Measurements from ENCODE around the gene PARD3. TPM values are rescaled to one million over a fixed set of nuclear protein-coding genes. Genes with fewer than 3 reads are reported as not detected.

Gene PARD3
- total and polyA plus RNA-seq, 2 experiments from 2014 or later, result 6.3 to 21.2 TPM

GRCh38 chr10:34838366-34838900, 23.3 kb upstream of the PARD3 start:
- WGBS, 2 experiments (ENCODE audit: low coverage in 1 of 2, low lambda C conversion rate in 2 of 2, missing lambda C conversion rate in 2 of 2), result 66 to 69% methylated on average over 5 of the region's 5 CpGs
- H2AFZ ChIP-seq, result no peak overlapping the region

GRCh38 chr10:34835908-34836508, 20.9 kb upstream of the PARD3 start:
- H3K9me3 ChIP-seq (ENCODE audit: low read depth), result no peaks in the 10 kb centered on the region
- H3K79me2 ChIP-seq (ENCODE audit: insufficient read depth), result no peaks in the 10 kb centered on the region
- in situ Hi-C loops (cut with MboI), result no loop called here
- H3K36me3 ChIP-seq (ENCODE audit: low read depth), result no peaks in the 10 kb centered on the region
- no peak overlapping the region for H3K9ac ChIP-seq
- H3K4me2 ChIP-seq (ENCODE audit: unreplicated experiment), result no peak overlapping the region
- no peak overlapping the region for H2AFZ ChIP-seq
- DNase-seq, result no peak
- no peaks in the 10 kb centered on the region for H3K27me3 ChIP-seq (replicated peaks; ENCODE audit: insufficient read depth)
- no peak overlapping the region for H3K27ac ChIP-seq
- H3K9me2 ChIP-seq (ENCODE audit: insufficient read depth), result no peaks in the 10 kb centered on the region
- H4K20me1 ChIP-seq (ENCODE audit: insufficient read depth), result no peaks in the 10 kb centered on the region
- H3K4me3 ChIP-seq, result no peak overlapping the region
- no peaks in the 10 kb centered on the region for H3F3A ChIP-seq (ENCODE audit: insufficient read depth)
- 75 to 85% methylated on average over 8 of the region's 8 CpGs for WGBS, 2 experiments (ENCODE audit: low coverage in 1 of 2, low lambda C conversion rate in 2 of 2, missing lambda C conversion rate in 2 of 2)
- H3K4me1 ChIP-seq (ENCODE audit: insufficient read depth), result no peaks in the 10 kb centered on the region
- no peak for TF ChIP-seq EZH2phosphoT487 (IDR thresholded peaks at IDR 0.05; ENCODE audit: insufficient read depth, low read depth)
- no peak for TF ChIP-seq EZH2 (IDR thresholded peaks at IDR 0.05; ENCODE audit: insufficient read depth, poor library complexity, severe bottlenecking)

More at GRCh38 chr10:34838366-34838900, 23.3 kb upstream of the PARD3 start:
- Histone ChIP-seq H3K79me2 (ENCODE audit: insufficient read depth) (no peaks in the 10 kb centered on the region), H3K4me3 (no peak overlapping the region), H4K20me1 (ENCODE audit: insufficient read depth) (no peaks in the 10 kb centered on the region), H3K36me3 (ENCODE audit: low read depth) (no peaks in the 10 kb centered on the region), H3K27ac (no peak overlapping the region), H3K4me1 (ENCODE audit: insufficient read depth) (no peaks in the 10 kb centered on the region), H3K9me3 (ENCODE audit: low read depth) (no peaks in the 10 kb centered on the region), H3K9me2 (ENCODE audit: insufficient read depth) (no peaks in the 10 kb centered on the region), H3F3A (ENCODE audit: insufficient read depth) (no peaks in the 10 kb centered on the region), H3K27me3 (replicated peaks; ENCODE audit: insufficient read depth) (no peaks in the 10 kb centered on the region), H3K4me2 (ENCODE audit: unreplicated experiment) (no peak overlapping the region), H3K9ac (no peak overlapping the region)
- no peak for DNase-seq
- no peak for TF ChIP-seq EZH2 (IDR thresholded peaks at IDR 0.05; ENCODE audit: insufficient read depth, poor library complexity, severe bottlenecking)
- TF ChIP-seq EZH2phosphoT487 (IDR thresholded peaks at IDR 0.05; ENCODE audit: insufficient read depth, low read depth), result no peak
- in situ Hi-C loops (cut with MboI), result no loop called here

GRCh38 chr10:34834274-34834673, 19.2 kb upstream of the PARD3 start:
- TF ChIP-seq EZH2 (IDR thresholded peaks at IDR 0.05; ENCODE audit: insufficient read depth, poor library complexity, severe bottlenecking) (no peak), EZH2phosphoT487 (IDR thresholded peaks at IDR 0.05; ENCODE audit: insufficient read depth, low read depth) (no peak)
- 51 to 55% methylated on average over 5 of the region's 5 CpGs for WGBS, 2 experiments (ENCODE audit: low coverage in 1 of 2, low lambda C conversion rate in 2 of 2, missing lambda C conversion rate in 2 of 2)
- Histone ChIP-seq H3K79me2 (ENCODE audit: insufficient read depth) (no peaks in the 10 kb centered on the region), H3F3A (ENCODE audit: insufficient read depth) (no peaks in the 10 kb centered on the region), H3K9me3 (ENCODE audit: low read depth) (no peaks in the 10 kb centered on the region), H2AFZ (no peak overlapping the region), H3K4me1 (ENCODE audit: insufficient read depth) (no peaks in the 10 kb centered on the region), H4K20me1 (ENCODE audit: insufficient read depth) (no peaks in the 10 kb centered on the region), H3K36me3 (ENCODE audit: low read depth) (no peaks in the 10 kb centered on the region), H3K4me3 (no peak overlapping the region), H3K4me2 (ENCODE audit: unreplicated experiment) (no peak overlapping the region), H3K27me3 (replicated peaks; ENCODE audit: insufficient read depth) (no peaks in the 10 kb centered on the region), H3K9me2 (ENCODE audit: insufficient read depth) (no peaks in the 10 kb centered on the region), H3K27ac (no peak overlapping the region), H3K9ac (no peak overlapping the region)
- in situ Hi-C loops (cut with MboI), result no loop called here
- DNase-seq, result no peak

GRCh38 chr10:34830217-34830822, 15.2 kb upstream of the PARD3 start:
- Histone ChIP-seq H2AFZ (no peak overlapping the region), H3K9me2 (ENCODE audit: insufficient read depth) (no peaks in the 10 kb centered on the region), H3K79me2 (ENCODE audit: insufficient read depth) (no peaks in the 10 kb centered on the region), H3K4me2 (ENCODE audit: unreplicated experiment) (no peak overlapping the region), H3K4me1 (ENCODE audit: insufficient read depth) (no peaks in the 10 kb centered on the region), H3K4me3 (no peak overlapping the region), H3K27me3 (replicated peaks; ENCODE audit: insufficient read depth) (no peaks in the 10 kb centered on the region), H3K36me3 (ENCODE audit: low read depth) (no peaks in the 10 kb centered on the region), H3K27ac (no peak overlapping the region), H3K9ac (no peak overlapping the region), H4K20me1 (ENCODE audit: insufficient read depth) (no peaks in the 10 kb centered on the region), H3F3A (ENCODE audit: insufficient read depth) (no peaks in the 10 kb centered on the region), H3K9me3 (ENCODE audit: low read depth) (no peaks in the 10 kb centered on the region)
- WGBS, 2 experiments (ENCODE audit: low coverage in 1 of 2, low lambda C conversion rate in 2 of 2, missing lambda C conversion rate in 2 of 2), result 35 to 37% methylated on average over 13 of the region's 13 CpGs
- TF ChIP-seq EZH2 (IDR thresholded peaks at IDR 0.05; ENCODE audit: insufficient read depth, poor library complexity, severe bottlenecking), result no peak
- DNase-seq, result no peak
- in situ Hi-C loops (cut with MboI), result no loop called here
